ENCODE results near the gene AGAP1.

- TF ChIP-seq CTCF (IDR thresholded peaks at IDR 0.05; ENCODE audit: low read depth, low read length, poor library complexity, severe bottlenecking) (no peak), EZH2phosphoT487 (IDR thresholded peaks at IDR 0.05; ENCODE audit: borderline replicate concordance, low read length) (no peak)
Measured at GRCh38 chr2:235781775-235782174, 287.9 kb downstream of the AGAP1 start.

Measured in DOHH2 (cell line).